ENCODE measurements around the gene PDCD2L.
"Not testable (repeated sequence)": the region's sequence is repeated elsewhere in the genome, so short reads cannot be mapped to it uniquely, and the experiment has no call there.

The PDCD2L gene

DNA sequence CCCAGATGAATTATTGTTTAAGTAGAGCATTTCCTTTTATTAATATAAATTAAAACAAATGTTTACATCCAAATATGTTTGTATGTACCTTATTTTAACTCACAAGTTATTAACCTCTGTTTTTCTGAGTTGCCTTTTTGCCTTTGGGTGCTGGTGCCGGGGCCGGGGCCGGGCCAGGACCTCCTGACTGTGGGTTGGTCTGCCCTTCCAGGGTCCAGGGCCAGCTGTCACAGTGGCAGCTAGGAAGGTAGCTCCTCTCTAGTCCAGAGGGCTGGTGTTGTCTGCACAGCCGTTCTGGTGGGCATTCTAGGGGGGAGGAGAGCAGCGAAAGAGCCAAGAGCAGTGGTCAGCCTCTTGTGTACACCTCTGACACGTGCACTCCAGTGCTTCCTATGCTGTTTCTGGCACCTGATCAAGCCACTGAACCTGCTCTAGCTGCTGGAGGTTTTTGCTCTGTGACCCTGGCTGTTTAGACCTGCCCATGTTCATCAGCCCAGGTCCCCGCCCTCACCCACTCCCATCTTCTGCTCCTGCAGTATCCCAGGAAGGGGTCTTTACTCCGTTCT lies 22.0 kb downstream of the PDCD2L start:
- no peak for DNase-seq

DNA sequence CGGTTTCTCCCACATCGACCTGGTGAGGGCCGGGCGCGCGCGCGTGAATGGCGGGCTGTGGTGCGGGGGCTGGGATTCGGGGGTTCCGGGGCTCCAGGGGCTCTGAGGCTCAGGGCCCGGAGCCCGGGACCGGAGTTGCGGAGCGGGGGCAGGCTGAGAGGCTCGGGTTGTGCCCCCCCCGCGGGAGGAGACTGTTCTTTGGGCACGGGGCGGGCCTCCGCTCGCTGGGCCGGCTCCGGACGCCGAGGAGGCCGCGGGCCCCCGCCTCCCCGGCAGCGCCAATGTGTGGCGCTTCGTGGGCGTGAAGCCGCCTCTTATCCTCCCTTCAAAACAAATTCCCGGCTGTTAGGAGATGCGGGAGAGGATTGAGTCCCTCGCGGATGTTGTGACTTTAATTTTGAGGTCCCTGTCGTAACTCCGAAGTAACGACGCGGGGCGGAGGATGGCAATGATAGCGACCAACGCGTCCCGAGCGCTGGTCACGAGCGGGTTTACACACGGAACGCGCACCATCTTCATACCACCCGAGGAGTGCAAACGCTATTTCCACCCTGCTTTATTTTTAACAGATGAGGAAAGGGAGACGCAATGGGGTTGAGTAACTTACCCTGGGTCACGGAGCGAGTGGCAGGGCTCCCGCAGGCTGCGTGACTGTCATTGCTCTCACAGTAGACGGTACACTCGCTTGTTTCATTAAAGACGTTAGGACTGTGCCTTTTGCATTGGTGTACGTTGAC lies 24.5 kb downstream of the PDCD2L start:
- no peak for DNase-seq

DNA sequence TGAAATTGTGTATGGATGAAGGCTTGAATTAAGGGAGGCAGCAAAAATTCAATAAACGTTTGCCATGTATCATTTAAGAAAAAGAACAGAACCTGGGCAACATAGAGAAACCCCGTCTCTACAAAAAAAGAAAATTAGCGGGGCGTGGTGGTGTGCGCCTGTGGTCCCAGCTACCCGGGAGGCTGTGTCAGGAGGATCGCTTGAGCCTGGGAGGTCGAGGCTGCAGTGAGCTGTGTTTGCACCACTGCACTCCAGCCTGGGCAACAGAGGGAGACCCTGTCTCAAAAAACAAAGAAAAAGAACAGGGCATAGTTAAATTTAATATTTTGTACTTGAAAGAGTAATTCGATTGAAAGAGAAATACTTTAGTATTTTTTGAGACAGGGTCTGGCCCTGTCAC lies 25.4 kb downstream of the PDCD2L start:
- no peak for DNase-seq

DNA sequence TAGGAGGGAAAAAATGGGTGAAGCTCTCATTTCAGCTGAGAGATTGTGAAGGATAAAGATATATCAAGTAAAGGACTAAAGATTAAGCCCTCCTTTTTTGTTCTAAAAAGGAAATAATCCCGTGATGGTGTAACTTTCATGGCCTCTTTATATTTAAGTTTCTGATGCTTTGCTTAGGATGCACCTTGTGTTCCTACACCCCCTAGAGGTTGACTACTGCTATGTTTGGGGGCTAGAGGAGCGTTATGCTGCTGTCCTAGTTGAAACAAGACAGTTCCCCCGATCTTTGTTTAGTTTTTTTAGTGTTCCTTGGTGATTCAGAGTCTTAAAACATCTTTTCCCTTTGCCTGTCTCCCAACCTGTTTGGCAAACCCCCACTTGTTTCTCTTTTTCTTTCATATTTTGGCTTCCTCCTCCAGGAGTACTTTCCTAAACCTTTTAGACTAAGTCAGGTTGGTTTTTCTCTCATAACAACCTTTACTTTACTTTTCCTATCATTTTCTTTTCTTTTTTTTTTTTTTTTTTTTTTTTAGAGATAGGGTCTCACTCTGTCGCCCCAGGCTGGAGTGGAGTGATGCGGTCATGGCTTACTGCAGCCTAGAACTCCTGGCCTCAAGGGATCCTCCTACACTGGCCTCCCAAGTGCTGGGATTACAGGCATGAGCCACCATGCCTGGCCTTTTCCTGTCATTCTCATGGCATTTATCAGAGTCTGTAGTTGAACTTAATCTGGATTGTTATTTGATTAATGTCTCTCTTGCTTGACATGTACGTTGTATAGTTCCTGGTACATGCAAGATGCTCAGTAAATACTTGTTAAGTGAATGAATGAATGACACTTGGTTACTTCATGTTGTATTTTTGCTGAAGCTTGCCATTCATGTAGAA lies 26.8 kb downstream of the PDCD2L start:
- peak; percentile 22 for DNase-seq

DNA sequence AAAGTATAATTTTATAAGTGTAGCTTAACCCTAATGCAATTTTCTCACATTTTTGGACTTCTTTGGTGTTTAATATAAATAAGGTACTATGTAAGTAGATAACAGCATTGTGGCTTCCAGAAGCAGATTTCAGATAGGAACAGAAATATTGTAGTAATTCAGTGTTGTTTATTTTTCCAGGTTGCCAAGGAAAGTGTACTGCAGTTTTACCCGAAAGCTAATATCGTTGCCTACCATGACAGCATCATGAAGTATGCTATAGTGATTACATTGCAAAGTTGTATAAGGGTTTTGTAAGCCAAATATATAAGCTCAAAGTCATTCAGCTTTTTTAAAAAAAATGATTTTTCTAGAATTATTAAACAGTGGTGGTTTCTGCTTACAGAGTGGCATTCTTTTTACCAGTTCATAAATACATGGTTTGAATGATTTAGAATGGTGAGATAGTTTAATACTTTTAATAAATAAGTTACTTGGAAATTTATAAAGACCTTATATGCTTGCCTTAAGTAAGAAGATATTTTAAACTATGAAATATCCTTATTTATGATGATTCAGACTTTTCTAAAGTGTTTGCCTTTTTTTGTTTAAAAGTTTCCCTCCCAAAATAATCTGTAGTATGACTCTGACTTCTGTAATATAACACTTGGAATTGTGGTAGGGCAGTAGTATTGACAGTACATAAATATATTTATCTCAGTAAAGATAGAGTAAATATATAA lies 27.6 kb downstream of the PDCD2L start:
- no peak for DNase-seq

DNA sequence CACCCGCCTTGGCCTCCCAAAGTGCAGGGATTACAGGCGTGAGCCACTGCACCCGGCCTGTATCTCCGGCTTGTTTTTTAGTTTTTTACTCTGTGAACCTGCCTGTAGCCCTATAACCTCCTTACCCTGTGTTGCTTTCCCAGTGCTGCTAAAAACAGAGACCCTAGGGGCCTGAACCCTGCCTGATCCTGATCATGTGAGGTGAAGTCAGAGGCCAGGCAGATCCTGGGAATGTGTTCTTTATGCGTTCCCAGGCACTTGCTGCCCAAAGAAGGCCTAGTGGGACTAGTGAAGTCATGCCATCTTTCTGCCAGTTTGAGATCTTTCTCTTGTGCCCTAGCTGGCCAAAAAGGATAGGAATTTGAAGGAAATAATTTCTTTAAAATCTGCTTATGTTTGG lies 28.6 kb downstream of the PDCD2L start:
- no peak for DNase-seq

DNA sequence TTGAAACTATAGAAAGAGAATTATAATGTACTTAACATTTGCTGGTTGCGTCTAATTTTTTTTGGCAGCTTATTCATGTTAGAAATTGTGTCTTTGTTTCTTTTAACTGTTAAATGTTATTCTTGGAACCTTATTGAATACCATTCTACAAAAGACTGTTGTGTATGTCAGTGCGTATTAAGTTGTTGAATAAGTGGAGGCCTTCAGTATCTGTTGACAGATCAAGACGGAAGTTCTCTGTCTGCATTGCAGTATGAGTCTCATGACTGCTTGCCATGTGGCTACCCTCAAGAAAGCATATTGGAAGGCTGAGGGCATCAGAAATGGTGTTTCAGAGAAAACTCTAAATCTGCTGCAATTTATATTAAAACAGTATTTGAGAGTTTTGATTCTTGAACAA lies 32.5 kb downstream of the PDCD2L start:
- DNase-seq = no peak

DNA sequence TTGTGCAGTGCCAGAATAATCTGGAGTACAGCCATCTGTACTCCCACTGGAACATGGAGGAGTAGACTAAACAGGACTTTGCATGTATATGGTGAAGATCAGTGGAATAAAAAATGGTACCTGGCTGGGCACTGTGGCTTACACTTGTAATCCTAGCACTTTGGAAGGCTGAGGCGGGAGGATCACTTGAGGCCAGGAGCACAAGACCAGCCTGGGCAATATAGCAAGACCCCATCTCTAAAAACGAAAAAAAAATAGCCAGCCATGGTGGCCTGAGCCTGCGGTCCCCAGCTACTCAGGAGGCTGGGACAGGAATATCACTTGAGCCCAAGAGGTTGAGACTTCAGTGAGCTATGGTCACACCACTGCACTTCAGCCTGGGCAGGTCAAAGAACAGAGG lies 44.0 kb downstream of the PDCD2L start:
- no peak for DNase-seq

DNA sequence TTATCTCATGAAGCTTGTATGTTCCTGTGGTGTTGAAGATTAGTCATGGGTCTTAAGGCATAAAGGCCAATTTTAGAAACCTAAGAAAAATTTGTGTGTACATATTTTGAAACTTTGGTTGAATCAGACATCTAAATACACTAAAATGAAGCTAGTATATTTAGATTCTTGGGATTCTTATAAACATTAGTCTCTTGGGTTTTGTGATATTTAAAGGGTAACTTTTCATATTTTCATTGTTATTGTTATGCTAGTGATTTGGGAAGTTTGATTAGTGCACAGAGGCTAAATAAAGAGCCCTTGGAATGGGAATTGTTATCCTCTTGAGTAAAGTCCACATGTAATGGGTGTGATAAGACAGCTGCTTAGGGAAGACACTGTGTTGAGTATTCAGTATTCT lies 48.5 kb downstream of the PDCD2L start:
- DNase-seq = no peak

DNA sequence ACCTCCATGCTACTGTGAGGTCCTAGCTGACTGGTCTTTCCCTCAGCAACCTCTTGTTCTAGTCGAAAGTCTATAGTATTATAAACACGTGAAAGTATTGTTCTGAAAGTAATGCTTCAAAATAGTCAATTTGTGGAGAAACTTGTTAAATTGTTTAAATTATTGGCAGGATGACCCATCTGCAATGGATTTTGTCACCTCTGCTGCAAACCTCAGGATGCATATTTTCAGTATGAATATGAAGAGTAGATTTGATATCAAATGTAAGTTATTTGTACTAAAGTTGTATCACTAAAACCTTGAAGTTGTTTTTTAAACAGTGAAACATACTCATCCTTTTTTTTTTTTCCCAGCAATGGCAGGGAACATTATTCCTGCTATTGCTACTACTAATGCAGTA lies 49.9 kb downstream of the PDCD2L start:
- DNase-seq = no peak

DNA sequence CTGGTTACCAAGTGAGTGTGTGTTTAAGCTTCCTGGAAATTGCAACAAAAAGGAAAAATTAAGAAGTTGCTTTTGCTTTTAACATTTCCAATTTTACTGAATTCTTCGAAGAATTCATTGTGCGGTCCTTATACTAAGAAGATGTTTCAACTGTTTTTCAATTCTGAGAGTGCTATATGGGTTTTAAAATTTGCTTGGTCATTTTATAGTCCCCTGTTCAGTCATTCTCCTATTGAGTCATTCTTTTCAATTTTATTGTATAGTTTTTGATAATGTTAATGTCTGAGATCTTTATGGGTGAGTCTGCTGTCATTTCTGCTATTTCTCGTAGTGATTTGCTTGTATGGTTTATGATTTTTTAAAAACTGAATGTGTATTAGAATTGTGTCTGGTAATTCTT lies 50.5 kb downstream of the PDCD2L start:
- DNase-seq = no peak

DNA sequence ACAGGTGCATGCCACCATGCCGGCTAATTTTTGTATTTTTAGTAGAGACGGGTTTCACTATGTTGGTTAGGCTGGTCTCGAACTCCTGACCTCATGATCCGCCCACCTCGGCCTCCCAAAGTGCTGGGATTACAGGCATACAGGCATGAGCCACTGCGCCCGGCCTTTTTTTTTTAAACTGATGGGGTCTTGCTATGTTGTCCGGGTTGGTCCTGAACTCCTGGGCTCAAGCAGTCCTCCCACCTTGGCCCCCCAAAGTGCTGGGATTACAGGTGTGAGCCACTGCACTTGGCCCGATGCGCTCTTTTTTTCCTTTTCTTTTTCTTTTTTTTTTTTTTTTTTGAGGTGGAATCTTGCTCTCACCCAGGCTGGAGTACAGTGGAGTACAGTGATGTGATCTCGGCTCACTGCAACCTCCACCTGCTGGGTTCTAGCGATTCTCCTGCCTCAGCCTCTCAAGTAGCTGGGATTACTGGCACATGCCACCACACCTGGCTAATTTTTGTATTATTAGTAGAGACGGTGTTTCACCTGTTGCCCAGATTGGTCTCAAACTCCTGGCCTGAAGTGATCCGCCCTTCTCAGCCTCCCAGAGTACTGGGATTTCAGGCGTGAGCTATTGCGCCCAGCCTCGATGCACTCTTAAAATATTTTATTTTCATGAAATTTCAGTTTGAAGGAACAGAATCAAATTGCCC lies 51.7 kb downstream of the PDCD2L start:
- not testable (repeated sequence) for DNase-seq

DNA sequence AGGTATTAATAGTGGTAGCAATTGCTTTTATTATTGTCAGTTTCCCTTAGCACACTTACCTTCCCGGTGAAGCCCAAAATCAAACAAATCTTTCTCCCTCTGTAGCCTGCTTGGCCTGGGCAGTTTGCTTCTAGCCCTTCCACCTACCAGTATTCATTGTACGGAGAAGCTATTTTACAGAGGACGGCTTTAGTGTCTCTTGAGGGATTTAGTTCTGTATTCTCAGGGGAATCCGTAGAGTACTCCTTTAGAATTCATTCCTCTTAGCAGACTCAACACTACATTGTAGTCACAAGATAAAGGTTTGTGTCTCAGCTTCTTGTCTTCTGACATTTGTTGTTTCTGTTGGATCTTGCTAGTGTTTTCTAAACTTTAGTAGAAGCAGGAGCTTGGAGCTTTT lies 53.2 kb downstream of the PDCD2L start:
- no peak for DNase-seq

DNA sequence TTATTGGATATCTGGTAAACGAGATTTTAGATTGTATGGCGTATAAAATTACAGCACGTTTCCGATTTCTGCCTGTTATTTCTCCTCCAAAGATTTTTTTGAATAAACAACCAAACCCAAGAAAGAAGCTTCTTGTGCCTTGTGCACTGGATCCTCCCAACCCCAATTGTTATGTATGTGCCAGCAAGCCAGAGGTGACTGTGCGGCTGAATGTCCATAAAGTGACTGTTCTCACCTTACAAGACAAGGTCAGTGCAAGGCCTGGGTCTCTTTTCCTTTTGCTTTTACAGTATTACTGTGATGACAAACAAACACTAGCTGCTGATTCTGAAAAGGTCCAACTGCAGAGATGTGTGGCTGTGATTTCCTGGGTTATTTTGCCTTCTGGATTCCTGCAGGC lies 54.5 kb downstream of the PDCD2L start:
- no peak for DNase-seq

DNA sequence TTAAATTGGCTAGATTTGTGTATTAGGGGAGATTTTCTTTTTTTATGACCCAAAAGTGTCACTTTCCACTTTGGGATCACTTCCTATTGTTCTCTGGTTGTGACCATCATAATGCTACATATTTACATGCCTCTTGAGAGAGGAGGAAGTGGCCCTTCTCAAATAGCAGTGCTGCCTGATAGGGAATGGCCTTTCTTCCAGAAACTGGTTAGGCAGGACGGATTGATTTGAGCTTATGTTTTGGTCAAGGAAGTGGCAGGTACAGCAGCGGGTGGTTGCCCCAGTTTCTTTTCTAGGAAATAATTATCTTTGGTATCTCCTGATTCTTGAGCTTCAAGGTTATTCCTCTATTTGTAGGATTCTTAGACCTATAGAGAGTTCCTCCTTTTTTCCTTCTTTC lies 55.4 kb downstream of the PDCD2L start:
- no peak for DNase-seq

DNA sequence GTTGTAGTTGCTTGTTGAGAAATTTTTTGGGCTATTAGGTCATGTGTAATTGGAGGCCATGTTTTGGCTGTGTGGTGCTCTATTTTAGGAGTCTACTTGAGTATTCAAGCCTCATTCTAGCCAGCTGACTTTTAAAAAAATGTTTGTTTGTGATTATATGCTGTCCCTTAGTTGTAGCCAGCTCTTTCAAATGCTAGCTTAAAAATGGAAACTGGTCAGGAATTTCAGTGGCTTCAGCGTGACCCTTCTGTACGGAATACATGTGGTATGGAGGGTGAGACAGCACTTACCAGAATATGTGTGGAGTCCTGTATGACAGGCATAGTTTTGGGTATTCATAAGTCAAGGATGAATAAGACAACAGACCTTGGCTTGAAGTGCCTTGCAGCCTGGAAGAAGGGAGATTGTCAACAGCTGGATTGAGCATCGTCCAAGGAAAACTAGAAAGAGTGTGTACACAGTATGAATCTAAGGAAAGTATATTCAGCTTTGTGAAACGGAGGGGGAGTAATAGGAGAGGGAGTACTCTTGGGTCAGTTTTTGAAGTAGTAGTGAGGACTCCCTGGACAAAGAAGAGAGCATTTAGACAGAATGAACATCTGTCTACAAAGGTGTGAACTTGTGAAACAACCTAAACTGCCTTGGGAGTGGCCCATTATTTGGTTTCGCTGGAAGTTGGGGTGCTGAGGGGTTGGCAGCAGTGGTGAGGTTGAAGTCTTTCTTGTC lies 57.3 kb downstream of the PDCD2L start:
- no peak for DNase-seq

DNA sequence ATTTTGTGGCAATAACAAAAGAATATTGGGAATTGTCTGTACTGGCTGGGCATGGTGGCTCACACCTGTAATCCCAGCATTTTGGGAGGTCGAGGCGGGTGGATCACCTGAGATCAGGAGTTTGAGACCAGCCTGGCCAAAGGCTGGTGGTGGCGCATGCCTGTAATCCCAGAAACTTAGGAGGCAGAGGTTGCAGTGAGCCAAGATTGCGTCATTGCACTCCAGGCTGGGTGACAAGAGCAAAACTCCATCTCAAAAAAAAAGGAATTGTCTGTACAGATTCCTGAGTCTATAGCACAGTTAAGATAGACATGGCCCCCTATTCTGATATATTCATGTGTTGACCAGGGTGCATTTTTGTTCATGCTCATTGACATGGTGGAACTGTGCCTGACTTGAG lies 60.6 kb downstream of the PDCD2L start:
- DNase-seq = not testable (repeated sequence)

DNA sequence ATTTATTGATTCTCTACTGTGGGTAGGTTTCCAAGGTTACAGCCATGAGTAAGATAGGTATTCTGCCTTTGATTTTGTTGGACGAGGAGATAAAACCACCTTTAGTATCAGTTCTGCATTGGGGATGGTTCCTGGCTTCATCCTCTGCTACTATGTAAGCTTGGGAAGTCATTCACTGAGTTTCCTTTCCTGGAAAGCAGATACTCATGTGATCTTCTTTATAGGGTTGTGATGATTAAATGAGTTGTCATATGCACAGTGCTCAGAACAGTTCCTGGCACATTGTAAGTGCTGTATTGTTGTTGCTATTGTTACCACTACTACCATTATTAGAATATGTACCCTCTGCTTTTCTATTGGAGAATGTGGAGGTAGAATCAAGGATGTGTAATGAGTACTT lies 64.2 kb downstream of the PDCD2L start:
- DNase-seq = no peak

DNA sequence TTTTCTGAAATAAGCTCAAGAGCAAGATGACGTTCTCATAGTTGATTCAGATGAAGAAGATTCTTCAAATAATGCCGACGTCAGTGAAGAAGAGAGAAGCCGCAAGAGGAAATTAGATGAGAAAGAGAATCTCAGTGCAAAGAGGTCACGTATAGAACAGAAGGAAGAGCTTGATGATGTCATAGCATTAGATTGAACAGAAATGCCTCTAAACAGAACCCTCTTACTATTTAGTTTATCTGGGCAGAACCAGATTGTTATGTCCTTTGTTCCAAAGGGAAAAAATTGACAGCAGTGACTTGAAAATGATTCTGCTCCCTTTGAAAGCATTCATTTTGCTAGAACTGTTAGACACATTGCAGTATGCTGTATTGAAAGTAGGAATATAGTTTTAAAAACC lies 64.8 kb downstream of the PDCD2L start:
- DNase-seq = not testable (repeated sequence)

DNA sequence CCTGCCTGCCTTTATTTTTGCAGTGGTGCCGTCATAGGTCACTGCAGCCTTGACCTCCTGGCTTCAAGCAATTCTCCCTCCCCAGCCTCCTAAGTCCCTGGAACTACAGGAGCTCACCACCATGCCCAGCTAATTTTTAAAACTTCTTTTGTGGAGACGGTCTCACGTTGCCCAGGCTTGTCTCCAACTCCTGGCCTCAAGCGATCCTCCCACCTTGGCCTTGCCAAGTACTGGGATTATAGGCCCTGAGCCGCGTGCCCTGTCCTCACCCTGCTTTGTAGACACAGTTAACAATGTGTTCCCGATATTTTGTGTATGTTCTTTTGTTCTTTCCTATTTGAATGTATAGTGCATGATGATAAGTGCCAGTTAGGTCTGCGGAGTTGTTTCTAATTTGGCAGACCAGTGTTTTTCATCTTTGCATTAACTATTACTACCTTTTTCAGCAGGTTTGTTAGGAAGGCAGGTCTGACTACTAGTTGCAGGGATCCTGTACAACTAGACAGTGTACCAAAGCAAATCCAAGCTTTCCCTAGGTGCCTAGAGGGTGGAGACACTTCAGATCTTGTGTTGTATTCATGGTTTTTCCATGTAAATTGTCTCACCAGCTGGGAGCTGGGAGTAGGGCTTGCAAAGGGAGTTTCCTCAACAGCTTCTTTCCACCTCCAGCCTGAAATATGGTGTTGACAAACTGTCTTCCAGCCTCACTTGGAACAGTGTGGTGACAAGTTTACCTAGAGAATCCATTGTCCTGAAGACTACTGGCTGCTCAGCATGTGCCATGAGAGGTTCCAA lies 67.9 kb downstream of the PDCD2L start:
- no peak for DNase-seq

All from NCI-H748 treated with DMSO at 0.1 percent for 48 hours (cell line).